ENCODE data around the gene ANKRD40CL. TPM values are rescaled to one million over a fixed set of nuclear protein-coding genes. Genes with fewer than 3 reads are reported as not detected.

The ANKRD40CL gene
- total RNA-seq, 2 experiments from 2014 or later = not detected

DNA sequence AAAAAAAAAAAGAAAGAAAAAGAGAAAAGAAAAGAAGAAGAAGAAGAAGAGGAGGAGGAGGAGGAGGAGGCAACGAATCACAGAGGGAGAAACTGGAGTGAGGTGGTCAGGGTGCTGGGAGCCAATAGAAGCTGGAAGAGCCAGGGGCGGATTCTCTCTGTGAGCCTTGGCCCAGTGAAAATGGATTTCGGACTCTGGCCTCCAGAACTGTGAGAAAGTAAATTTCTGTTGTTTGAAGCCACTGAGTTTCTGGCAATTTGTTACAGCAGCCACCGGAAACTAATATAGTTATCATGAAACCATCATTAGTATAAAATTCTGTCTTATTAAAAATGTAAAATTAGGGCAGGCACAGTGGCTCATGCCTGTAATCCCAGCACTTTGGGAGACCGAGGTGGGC is 40.4 kb upstream of the ANKRD40CL start:
- ATAC-seq (ENCODE audit: poor library complexity) = no peak
- Mint-ChIP-seq H3K4me3 (no peak overlapping the region), H3K36me3 (ENCODE audit: low read depth) (no peaks in the 10 kb centered on the region), H3K27ac (no peak overlapping the region), H3K27me3 (no peaks in the 10 kb centered on the region), H3K9me3 (no peaks in the 10 kb centered on the region), H3K4me1 (ENCODE audit: low read depth) (no peaks in the 10 kb centered on the region)
- Histone ChIP-seq H3K36me3 (ENCODE audit: insufficient read depth, low read length) (no peaks in the 10 kb centered on the region), H3K4me1 (ENCODE audit: insufficient read depth, low read length) (no peaks in the 10 kb centered on the region), H3K9me3 (ENCODE audit: control insufficient read depth in 1 of 2, insufficient read depth in 1 of 2, low read length in 2 of 2) (no peaks in the 10 kb centered on the region), H3K27ac (ENCODE audit: low read depth in 1 of 2, low read length in 2 of 2) (no peak overlapping the region), H3K27me3 (ENCODE audit: control insufficient read depth in 1 of 2, insufficient read depth in 2 of 2, low read length in 2 of 2) (no peaks in the 10 kb centered on the region), H3K4me3 (ENCODE audit: low read length) (no peak overlapping the region)
- TF ChIP-seq, protein P1, sequence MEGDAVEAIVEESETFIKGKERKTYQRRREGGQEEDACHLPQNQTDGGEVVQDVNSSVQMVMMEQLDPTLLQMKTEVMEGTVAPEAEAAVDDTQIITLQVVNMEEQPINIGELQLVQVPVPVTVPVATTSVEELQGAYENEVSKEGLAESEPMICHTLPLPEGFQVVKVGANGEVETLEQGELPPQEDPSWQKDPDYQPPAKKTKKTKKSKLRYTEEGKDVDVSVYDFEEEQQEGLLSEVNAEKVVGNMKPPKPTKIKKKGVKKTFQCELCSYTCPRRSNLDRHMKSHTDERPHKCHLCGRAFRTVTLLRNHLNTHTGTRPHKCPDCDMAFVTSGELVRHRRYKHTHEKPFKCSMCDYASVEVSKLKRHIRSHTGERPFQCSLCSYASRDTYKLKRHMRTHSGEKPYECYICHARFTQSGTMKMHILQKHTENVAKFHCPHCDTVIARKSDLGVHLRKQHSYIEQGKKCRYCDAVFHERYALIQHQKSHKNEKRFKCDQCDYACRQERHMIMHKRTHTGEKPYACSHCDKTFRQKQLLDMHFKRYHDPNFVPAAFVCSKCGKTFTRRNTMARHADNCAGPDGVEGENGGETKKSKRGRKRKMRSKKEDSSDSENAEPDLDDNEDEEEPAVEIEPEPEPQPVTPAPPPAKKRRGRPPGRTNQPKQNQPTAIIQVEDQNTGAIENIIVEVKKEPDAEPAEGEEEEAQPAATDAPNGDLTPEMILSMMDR (IDR thresholded peaks at IDR 0.05) = no peak
- DNase-seq = no peak
- intact Hi-C loops (cut with DNase I, micrococcal nuclease) = no loop called here
- POLR2A ChIA-PET = no interaction called here
- CTCF ChIA-PET = no interaction called here

DNA sequence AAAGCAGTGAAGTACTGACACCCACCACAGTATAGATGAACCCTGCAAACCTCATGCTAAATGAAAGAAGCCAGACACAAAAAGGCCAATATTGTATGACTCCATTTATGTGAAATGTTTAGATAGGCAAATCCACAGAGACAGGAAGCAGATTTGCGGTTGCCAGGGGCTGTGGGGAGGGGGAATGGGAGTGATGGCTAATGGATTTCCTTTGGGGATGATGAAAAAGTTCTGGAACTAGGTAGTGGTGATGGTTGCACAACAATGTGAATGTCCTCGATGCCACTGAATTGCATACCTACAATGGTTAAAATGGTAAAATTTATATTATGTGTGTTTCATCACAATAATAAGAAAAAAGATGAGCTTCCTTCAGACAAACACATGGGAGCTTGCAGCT is 39.7 kb upstream of the ANKRD40CL start:
- Mint-ChIP-seq H3K4me3 (no peak overlapping the region), H3K9me3 (no peaks in the 10 kb centered on the region), H3K27me3 (no peaks in the 10 kb centered on the region), H3K36me3 (ENCODE audit: low read depth) (no peaks in the 10 kb centered on the region), H3K4me1 (ENCODE audit: low read depth) (no peaks in the 10 kb centered on the region), H3K27ac (no peak overlapping the region)
- H3K4me1 ChIP-seq (ENCODE audit: insufficient read depth, low read length) = no peaks in the 10 kb centered on the region
- H3K9me3 ChIP-seq (ENCODE audit: control insufficient read depth in 1 of 2, insufficient read depth in 1 of 2, low read length in 2 of 2) = no peaks in the 10 kb centered on the region
- H3K27ac ChIP-seq (ENCODE audit: low read depth in 1 of 2, low read length in 2 of 2) = no peak overlapping the region
- ATAC-seq (ENCODE audit: poor library complexity) (no peak), DNase-seq (no peak)
- ChIA-PET CTCF (no interaction called here), POLR2A (no interaction called here)
- no peaks in the 10 kb centered on the region for H3K36me3 ChIP-seq (ENCODE audit: insufficient read depth, low read length)
- intact Hi-C loops (cut with DNase I, micrococcal nuclease) = no loop called here
- no peaks in the 10 kb centered on the region for H3K27me3 ChIP-seq (ENCODE audit: control insufficient read depth in 1 of 2, insufficient read depth in 2 of 2, low read length in 2 of 2)
- H3K4me3 ChIP-seq (ENCODE audit: low read length) = no peak overlapping the region
- TF ChIP-seq, protein P1 (IDR thresholded peaks at IDR 0.05) = no peak

DNA sequence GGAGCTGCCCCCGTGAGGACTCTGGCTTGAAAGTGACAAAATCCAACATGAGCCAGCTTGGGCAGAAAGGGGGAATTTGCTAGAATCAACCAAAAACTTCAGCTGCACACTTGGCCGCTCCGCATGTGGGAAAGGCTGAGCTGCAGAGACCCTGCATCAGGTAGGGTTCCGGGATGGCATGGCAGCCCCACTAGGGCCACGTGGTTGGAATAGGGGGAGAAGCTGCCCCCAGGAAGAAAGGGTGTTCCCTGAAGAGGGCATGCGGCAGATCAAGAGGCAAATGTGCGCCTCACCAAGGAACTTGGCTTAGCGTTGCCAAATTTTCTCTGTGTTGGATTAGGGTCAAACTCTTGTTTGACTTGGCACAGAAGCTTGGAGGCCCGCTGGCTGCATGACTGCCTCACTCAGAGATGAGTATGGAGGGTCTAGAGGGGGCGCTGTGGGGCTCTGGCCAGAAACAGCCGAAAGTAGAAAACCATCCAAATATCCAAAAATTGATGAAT is 38.9 kb upstream of the ANKRD40CL start:
- Histone ChIP-seq H3K27me3 (ENCODE audit: control insufficient read depth in 1 of 2, insufficient read depth in 2 of 2, low read length in 2 of 2) (no peaks in the 10 kb centered on the region), H3K9me3 (ENCODE audit: control insufficient read depth in 1 of 2, insufficient read depth in 1 of 2, low read length in 2 of 2) (no peaks in the 10 kb centered on the region), H3K4me3 (ENCODE audit: low read length) (no peak overlapping the region), H3K27ac (ENCODE audit: low read depth in 1 of 2, low read length in 2 of 2) (no peak overlapping the region), H3K4me1 (ENCODE audit: insufficient read depth, low read length) (no peaks in the 10 kb centered on the region), H3K36me3 (ENCODE audit: insufficient read depth, low read length) (no peaks in the 10 kb centered on the region)
- Mint-ChIP-seq H3K27me3 (no peaks in the 10 kb centered on the region), H3K36me3 (ENCODE audit: low read depth) (no peaks in the 10 kb centered on the region), H3K9me3 (no peaks in the 10 kb centered on the region), H3K4me3 (no peak overlapping the region), H3K27ac (no peak overlapping the region), H3K4me1 (ENCODE audit: low read depth) (no peaks in the 10 kb centered on the region)
- intact Hi-C loops (cut with DNase I, micrococcal nuclease) = no loop called here
- POLR2A ChIA-PET = no interaction called here
- ATAC-seq (ENCODE audit: poor library complexity) (no peak), DNase-seq (no peak)
- TF ChIP-seq, protein P1 (IDR thresholded peaks at IDR 0.05) = no peak
- CTCF ChIA-PET = no interaction called here
